ENCODE measurements around the gene RMI2.

GRCh38 chr16:11300560-11300892 is 44.7 kb upstream of the RMI2 start:
- TF ChIP-seq CTCF (IDR thresholded peaks at IDR 0.05) (no peak), POLR2A (IDR thresholded peaks at IDR 0.05) (no peak)
